Lower leg skin (tissue), 4 donors: Measurements from ENCODE around the gene KIZ. TPM values are rescaled to one million over a fixed set of nuclear protein-coding genes. Genes with fewer than 3 reads are reported as not detected.

Experiments used
- DNase-seq, 2 donors: peaks; one replicate each; pipeline ENCODE4 v3.0.0-alpha.2; 2019; ENCODE audit warnings: low spot score in 2 of 2
- H3K4me3 ChIP-seq: fragments of 200-600 bp; sonication (generic); 2 replicates; pipeline ENCODE4 v1.5.1; 2017; ENCODE audit warnings: mild to moderate bottlenecking, low read depth; ENCODE audit not compliant: poor library complexity, severe bottlenecking
- POLR2A ChIP-seq, 2 donors: fragments of 450-650 bp; IDR thresholded peaks; one replicate each; pipeline ENCODE4 v1.6.1; 2016 to 2017; ENCODE audit warnings: antibody characterized with exemption in 2 of 2, mild to moderate bottlenecking in 1 of 2, moderate library complexity in 1 of 2
- WGBS, 2 donors: methylation state at CpG; one replicate each; pipeline ENCODE4 v1.1.5; 2018; 5-methylcytosine and 5-hydroxymethylcytosine counted together
- intact Hi-C: fragments of 100-400 bp; cut with DNase I; formaldehyde crosslinking; loops from one replicate; pipeline ENCODE4 v1.15.0; 2023; ENCODE audit warnings: low total_unique reads
- total RNA-seq, 4 donors: library from RNA; depleted of rRNA; stranded (reverse); fragments of >200 nt; gene quantifications; one replicate each; pipeline ENCODE4 v1.1.0, GENCODE V29; 2016
- TF ChIP-seq, protein P1 (sequence below), 3 donors: fragments of 450-650 bp; IDR thresholded peaks; one replicate each; pipeline ENCODE4 v1.5.1; 2016; ENCODE audit warnings: antibody characterized with exemption in 3 of 3, mild to moderate bottlenecking in 3 of 3, moderate library complexity in 2 of 3

The KIZ gene
- total RNA-seq, 4 donors from 2014 or later, result 17.8 to 25.0 (median 23.0) TPM

DNA sequence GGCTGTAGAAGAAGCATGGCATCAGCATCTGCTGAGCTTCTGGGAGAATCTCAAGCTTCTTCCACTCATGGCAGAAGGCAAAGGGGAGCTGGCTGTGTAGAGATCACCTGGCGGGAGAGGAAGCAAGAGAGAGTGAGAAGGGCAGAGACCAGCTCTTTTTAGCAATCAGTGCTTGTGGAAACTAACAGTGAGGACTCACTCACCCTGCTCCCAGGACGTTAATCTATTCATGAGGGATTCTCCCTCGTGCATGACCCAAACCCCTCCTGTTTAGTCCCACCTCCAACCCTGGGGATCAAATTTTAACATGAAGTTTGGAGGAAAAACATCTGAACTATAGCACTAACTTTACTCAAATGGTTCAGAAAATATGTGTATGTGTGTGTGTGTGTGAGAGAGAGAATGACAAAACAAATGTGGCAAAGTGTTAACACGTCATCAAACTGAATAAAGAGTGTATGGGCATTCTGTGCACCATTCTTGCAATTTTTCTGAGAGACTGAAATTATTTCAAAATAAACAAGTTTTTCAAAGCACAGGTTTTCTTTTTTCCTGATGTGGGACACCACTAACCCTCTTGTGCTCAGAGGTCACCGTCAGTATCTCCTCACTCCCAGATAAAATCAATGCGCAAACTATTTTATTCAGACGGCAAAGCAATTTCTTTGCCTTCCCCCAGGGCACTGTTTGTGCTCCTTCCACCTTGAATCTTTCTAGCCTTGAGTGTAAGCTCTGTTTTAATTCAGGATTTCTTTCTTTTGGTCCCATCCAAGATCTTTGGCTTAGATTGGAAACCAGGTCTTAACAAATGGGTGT, 154.0 kb downstream of the KIZ start:
- intact Hi-C loops, result no loop called here
- TF ChIP-seq, protein P1, sequence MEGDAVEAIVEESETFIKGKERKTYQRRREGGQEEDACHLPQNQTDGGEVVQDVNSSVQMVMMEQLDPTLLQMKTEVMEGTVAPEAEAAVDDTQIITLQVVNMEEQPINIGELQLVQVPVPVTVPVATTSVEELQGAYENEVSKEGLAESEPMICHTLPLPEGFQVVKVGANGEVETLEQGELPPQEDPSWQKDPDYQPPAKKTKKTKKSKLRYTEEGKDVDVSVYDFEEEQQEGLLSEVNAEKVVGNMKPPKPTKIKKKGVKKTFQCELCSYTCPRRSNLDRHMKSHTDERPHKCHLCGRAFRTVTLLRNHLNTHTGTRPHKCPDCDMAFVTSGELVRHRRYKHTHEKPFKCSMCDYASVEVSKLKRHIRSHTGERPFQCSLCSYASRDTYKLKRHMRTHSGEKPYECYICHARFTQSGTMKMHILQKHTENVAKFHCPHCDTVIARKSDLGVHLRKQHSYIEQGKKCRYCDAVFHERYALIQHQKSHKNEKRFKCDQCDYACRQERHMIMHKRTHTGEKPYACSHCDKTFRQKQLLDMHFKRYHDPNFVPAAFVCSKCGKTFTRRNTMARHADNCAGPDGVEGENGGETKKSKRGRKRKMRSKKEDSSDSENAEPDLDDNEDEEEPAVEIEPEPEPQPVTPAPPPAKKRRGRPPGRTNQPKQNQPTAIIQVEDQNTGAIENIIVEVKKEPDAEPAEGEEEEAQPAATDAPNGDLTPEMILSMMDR (IDR thresholded peaks at IDR 0.05), result no peak
- no peak for TF ChIP-seq POLR2A (IDR thresholded peaks at IDR 0.05)
- H3K4me3 ChIP-seq, result no peak overlapping the region
- WGBS, 2 donors, result 55 to 56% methylated on average over 7 of the region's 7 CpGs
- no peak for DNase-seq

DNA sequence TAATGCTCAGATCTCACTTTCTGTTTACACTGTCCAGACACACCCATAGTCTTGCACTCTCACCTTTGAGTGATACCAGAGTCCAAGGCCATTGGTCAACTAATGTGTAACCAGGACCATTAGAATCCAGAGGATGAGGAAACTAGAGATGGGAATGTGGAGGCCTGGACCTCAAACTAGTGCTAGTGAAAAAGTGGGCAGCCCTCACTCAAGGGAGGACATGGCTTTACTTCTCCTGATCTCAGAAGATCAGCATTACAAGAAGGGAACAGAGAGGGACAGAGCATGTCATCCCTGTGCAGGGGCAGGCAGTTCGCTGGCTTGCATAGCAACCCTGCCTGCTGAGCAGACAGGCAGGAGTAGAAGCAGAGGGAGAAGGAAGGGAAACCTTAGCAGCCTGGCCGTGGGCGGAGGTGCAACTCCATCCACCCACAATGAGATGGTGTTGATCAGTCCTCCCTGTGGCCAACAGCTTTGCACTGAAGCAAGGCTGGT, 154.7 kb downstream of the KIZ start:
- no peak overlapping the region for H3K4me3 ChIP-seq
- intact Hi-C loops, result no loop called here
- 65 to 67% methylated on average over 3 of the region's 3 CpGs for WGBS, 2 donors
- TF ChIP-seq, protein P1 (IDR thresholded peaks at IDR 0.05), result no peak
- no peak for TF ChIP-seq POLR2A (IDR thresholded peaks at IDR 0.05)
- no peak for DNase-seq

DNA sequence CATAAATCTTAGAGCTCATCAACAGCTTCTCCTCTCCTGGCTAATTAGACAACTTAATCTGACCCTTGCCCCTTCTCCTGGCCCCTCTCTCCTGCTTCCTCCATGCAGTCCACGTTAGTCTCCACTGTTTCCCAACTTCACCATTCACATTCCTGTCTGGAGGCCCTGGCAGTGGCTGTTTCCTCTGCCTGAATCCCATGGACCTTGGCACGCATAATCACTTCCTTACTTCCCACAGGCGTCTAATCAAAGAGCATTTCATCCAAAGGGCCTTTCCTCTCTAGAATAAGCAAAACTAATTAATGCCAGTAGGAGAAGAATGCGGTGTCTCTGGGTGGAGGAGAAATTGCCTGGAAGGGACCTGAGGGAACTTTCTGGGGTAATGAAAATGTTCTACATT, 160.9 kb downstream of the KIZ start:
- H3K4me3 ChIP-seq, result no peak overlapping the region
- intact Hi-C loops, result no loop called here
- TF ChIP-seq POLR2A (IDR thresholded peaks at IDR 0.05), result no peak
- TF ChIP-seq, protein P1 (IDR thresholded peaks at IDR 0.05), result no peak
- 53 to 57% methylated on average over 4 of the region's 4 CpGs for whole genome bisulfite sequencing, 2 donors
- no peak for DNase-seq

DNA sequence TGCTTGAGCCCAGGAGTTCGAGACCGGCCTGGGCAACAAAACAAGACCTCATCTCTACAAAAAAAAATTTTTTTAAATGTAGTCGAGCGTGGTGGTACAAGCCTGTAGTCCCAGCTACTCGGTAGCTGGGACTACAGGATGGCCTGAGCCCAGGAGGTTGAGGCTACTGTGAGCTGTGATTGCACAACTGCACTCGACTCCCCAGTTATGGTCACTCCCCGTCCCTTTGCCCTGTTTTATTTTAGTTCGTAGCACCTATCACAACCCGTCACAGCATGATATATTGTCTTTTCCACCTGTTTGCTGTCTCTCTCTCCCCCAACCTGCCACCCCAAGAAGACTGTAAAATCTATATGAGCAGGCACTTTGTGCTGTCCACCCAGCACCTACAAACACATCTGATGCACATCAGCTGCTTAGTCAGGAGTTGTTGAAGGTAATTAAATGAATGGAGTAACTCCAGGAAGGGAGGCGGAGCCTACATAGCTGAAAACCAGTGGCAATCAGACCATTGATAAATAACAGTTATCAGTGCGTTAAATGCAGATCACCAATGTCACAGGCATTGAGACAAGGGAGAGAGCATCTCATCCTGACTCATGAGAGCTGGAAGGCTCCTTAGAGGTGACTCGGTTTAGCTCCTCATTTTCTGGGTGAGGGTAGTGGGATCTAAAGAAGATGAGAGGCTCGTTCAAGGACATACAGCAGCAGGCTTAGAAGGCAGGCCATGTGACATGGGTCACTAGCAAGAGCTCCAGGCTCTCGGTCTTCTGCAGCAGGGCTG, 162.9 kb downstream of the KIZ start:
- intact Hi-C loops, result no loop called here
- TF ChIP-seq POLR2A (IDR thresholded peaks at IDR 0.05), result no peak
- TF ChIP-seq, protein P1 (IDR thresholded peaks at IDR 0.05), result no peak
- no peak overlapping the region for H3K4me3 ChIP-seq
- 74 to 81% methylated on average over 14 of the region's 14 CpGs for WGBS, 2 donors
- no peak for DNase-seq

DNA sequence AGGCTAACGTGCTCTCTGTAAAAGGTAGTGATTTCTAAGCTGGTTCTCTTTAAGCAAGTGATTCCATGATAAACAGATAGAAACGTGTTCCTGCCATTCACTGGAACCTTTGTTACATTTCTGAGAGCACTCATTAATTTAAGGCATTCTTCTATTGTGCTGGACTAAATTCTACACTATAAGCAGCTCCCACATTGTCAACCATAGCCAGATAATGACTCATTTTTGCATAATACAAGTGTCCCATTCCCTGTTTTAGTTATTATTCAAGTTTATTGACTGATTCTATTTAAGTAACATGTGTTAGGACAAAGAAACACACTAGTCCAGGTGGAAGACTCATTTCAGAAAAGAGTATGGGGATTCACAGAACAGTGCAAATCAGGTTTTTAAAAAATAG, 163.8 kb downstream of the KIZ start:
- TF ChIP-seq, protein P1 (IDR thresholded peaks at IDR 0.05), result no peak
- no peak for TF ChIP-seq POLR2A (IDR thresholded peaks at IDR 0.05)
- H3K4me3 ChIP-seq, result no peak overlapping the region
- intact Hi-C loops, result no loop called here
- DNase-seq, result no peak
- WGBS, 2 donors, result 12 to 20% methylated on average over 2 of the region's 2 CpGs
